Keratinocyte (primary cell): ENCODE results near the gene CX3CR1. TPM values are rescaled to one million over a fixed set of nuclear protein-coding genes. Genes with fewer than 3 reads are reported as not detected.

Experiments
- DNase-seq: peaks from one replicate; pipeline ENCODE4 v3.0.0-alpha.2; 2011; ENCODE audit warnings: low read depth, missing footprints, low spot score
- FAIRE-seq: peaks from 2 replicates; lab custom pipeline; 2011; peaks lifted over from hg19 to GRCh38; lab: Jason Lieb, UNC
- H2AFZ ChIP-seq: 2 replicates; pipeline ENCODE4 v1.6.0; 2012; ENCODE audit warnings: low read length, control low read depth, inconsistent platforms; ENCODE audit not compliant: control insufficient read depth
- H3K27ac ChIP-seq: 2 replicates; pipeline ENCODE4 v1.5.1; 2011; ENCODE audit warnings: low read length; ENCODE audit not compliant: control insufficient read depth, insufficient read depth
- H3K27me3 ChIP-seq: 3 replicates; pipeline ENCODE4 v1.6.0; 2011; ENCODE audit warnings: low read length; ENCODE audit not compliant: control insufficient read depth, insufficient read depth; ENCODE audit errors: extremely low read depth
- H3K36me3 ChIP-seq, 2 experiments: 2 replicates in 1 of 2; 3 replicates in 1 of 2; pipeline ENCODE4 v1.5.1; 2011; ENCODE audit warnings: low read length in 2 of 2, mild to moderate bottlenecking in 1 of 2; ENCODE audit not compliant: control insufficient read depth in 2 of 2, insufficient read depth in 2 of 2; ENCODE audit errors: extremely low read depth in 1 of 2
- H3K4me1 ChIP-seq: 3 replicates; pipeline ENCODE4 v1.5.1; 2011; ENCODE audit warnings: low read length; ENCODE audit not compliant: control insufficient read depth, insufficient read depth; ENCODE audit errors: extremely low read depth
- H3K4me2 ChIP-seq: 3 replicates; pipeline ENCODE4 v1.6.0; 2011; ENCODE audit warnings: low read depth, low read length; ENCODE audit not compliant: control insufficient read depth, insufficient read depth; ENCODE audit errors: extremely low read depth
- H3K4me3 ChIP-seq, 3 experiments: fragments of 200-600 bp in 1 of 3; sonication (generic) in 1 of 3; 2 replicates in 2 of 3; 3 replicates in 1 of 3; pipeline ENCODE4 v1.5.1; 2011 to 2016; ENCODE audit warnings: low read length in 3 of 3, mild to moderate bottlenecking in 3 of 3, control low read depth in 2 of 3, inconsistent platforms in 1 of 3, low read depth in 1 of 3, mixed read lengths in 1 of 3, mixed run types in 1 of 3, moderate library complexity in 1 of 3; ENCODE audit not compliant: control insufficient read depth in 2 of 3, insufficient read depth in 2 of 3; ENCODE audit errors: extremely low read depth in 1 of 3
- H3K79me2 ChIP-seq: 2 replicates; pipeline ENCODE4 v1.6.0; 2012; ENCODE audit warnings: low read length; ENCODE audit not compliant: control insufficient read depth, insufficient read depth
- H3K9ac ChIP-seq: 3 replicates; pipeline ENCODE4 v1.6.0; 2011; ENCODE audit warnings: low read length; ENCODE audit not compliant: control insufficient read depth, insufficient read depth; ENCODE audit errors: extremely low read depth
- H3K9me1 ChIP-seq: 3 replicates; pipeline ENCODE4 v1.6.0; 2011; ENCODE audit warnings: low read length; ENCODE audit not compliant: control insufficient read depth, insufficient read depth; ENCODE audit errors: extremely low read depth
- H3K9me3 ChIP-seq: 2 replicates; pipeline ENCODE4 v1.5.1; 2012; ENCODE audit warnings: low read depth, low read length; ENCODE audit not compliant: control insufficient read depth
- H4K20me1 ChIP-seq: 3 replicates; pipeline ENCODE4 v1.6.0; 2011; ENCODE audit warnings: low read length; ENCODE audit not compliant: control insufficient read depth, insufficient read depth; ENCODE audit errors: extremely low read depth
- CTCF ChIP-seq, 3 experiments: IDR thresholded peaks in 1 of 3; conservative IDR thresholded peaks in 1 of 3; optimal IDR thresholded peaks in 1 of 3; 2 replicates in 2 of 3; 3 replicates in 1 of 3; pipeline versions ENCODE3 to v1.5.1; 2011; ENCODE audit warnings: low read length in 3 of 3, mild to moderate bottlenecking in 3 of 3, moderate library complexity in 2 of 3, control low read depth in 1 of 3, inconsistent platforms in 1 of 3; ENCODE audit not compliant: insufficient read depth in 2 of 3; ENCODE audit errors: extremely low read depth in 1 of 3
- EZH2 ChIP-seq: IDR thresholded peaks from one replicate; pipeline ENCODE4 v1.6.1; 2012; ENCODE audit warnings: inconsistent platforms, mild to moderate bottlenecking, low read length, moderate library complexity
- dilution Hi-C: fragments of 300-500 bp; cut with MboI; formaldehyde crosslinking; loops from one replicate; pipeline ENCODE4 v1.7.0; 2020; ENCODE audit warnings: low sequenced_read_pairs; ENCODE audit not compliant: extremely low pct_ligation_motif_present
- polyA plus RNA-seq, 5 experiments: library from polyadenylated mRNA; depleted of rRNA in 3 of 5; stranded (reverse) in 3 of 5; stranded (forward) in 1 of 5; unstranded in 1 of 5; fragments of >200 nt; gene quantifications; 1 replicate in 1 of 5; 2 replicates in 3 of 5; 3 replicates in 1 of 5; pipeline versions ENCODE4 v1.2.1 to v1.2.3, GENCODE V29; 2011 to 2012; ENCODE audit warnings: missing spikeins in 2 of 5, low read depth in 1 of 5, low replicate concordance in 1 of 5

The CX3CR1 gene
- polyA plus RNA-seq, 1 donor (not counting 4 experiments of a cell fraction or from before 2014, with no cell fraction given), result 0.05 TPM

GRCh38 chr3:39267631-39268548, 11.9 kb downstream of the CX3CR1 start:
- Histone ChIP-seq H3K4me3 (no peak overlapping the region), H3K9me3 (no peaks in the 10 kb centered on the region), H3K9ac (no peak overlapping the region), H3K4me1 (no peaks in the 10 kb centered on the region), H3K27ac (no peak overlapping the region), H2AFZ (no peak overlapping the region), H3K27me3 (peaks cover 26% of the 10 kb centered on the region), H3K36me3 (no peaks in the 10 kb centered on the region), H4K20me1 (no peaks in the 10 kb centered on the region), H3K79me2 (no peaks in the 10 kb centered on the region), H3K9me1 (no peaks in the 10 kb centered on the region), H3K4me2 (no peak overlapping the region)
- FAIRE-seq (no peak), DNase-seq (no peak)
- dilution Hi-C loops, result no loop called here
- TF ChIP-seq EZH2, result no peak
- TF ChIP-seq CTCF (optimal IDR thresholded peaks at IDR 0.05 in 1 of 3, IDR thresholded peaks at IDR 0.05 in 1 of 3, conservative IDR thresholded peaks at IDR 0.05 in 1 of 3; ENCODE audit: extremely low read depth in 1 of 3, insufficient read depth in 2 of 3, low read length in 3 of 3), result no peak

GRCh38 chr3:39264053-39264452, 15.8 kb downstream of the CX3CR1 start:
- no peaks in the 10 kb centered on the region for H3K79me2 ChIP-seq
- H3K36me3 ChIP-seq, result no peaks in the 10 kb centered on the region
- H3K27ac ChIP-seq, result no peak overlapping the region
- H3K27me3 ChIP-seq, result peaks cover 29% of the 10 kb centered on the region
- H4K20me1 ChIP-seq, result no peaks in the 10 kb centered on the region
- H2AFZ ChIP-seq, result no peak overlapping the region
- no peak for FAIRE-seq
- H3K9me1 ChIP-seq, result no peaks in the 10 kb centered on the region
- no peak overlapping the region for H3K4me3 ChIP-seq
- DNase-seq, result no peak
- H3K4me2 ChIP-seq, result no peak overlapping the region
- dilution Hi-C loops, result no loop called here
- TF ChIP-seq CTCF (optimal IDR thresholded peaks at IDR 0.05 in 1 of 3, IDR thresholded peaks at IDR 0.05 in 1 of 3, conservative IDR thresholded peaks at IDR 0.05 in 1 of 3; ENCODE audit: extremely low read depth in 1 of 3, insufficient read depth in 2 of 3, low read length in 3 of 3), result no peak
- no peak for TF ChIP-seq EZH2
- no peak overlapping the region for H3K9ac ChIP-seq
- no peaks in the 10 kb centered on the region for H3K9me3 ChIP-seq
- peaks cover 8% of the 10 kb centered on the region for H3K4me1 ChIP-seq
